Limb (tissue), 2 donors: ENCODE data around the gene NELFB.

Experiments
- DNase-seq, 2 donors: peaks; one replicate each; pipeline ENCODE4 v3.0.0-alpha.2; 2016; ENCODE audit errors: extremely low spot score in 2 of 2

NELFB gene

DNA sequence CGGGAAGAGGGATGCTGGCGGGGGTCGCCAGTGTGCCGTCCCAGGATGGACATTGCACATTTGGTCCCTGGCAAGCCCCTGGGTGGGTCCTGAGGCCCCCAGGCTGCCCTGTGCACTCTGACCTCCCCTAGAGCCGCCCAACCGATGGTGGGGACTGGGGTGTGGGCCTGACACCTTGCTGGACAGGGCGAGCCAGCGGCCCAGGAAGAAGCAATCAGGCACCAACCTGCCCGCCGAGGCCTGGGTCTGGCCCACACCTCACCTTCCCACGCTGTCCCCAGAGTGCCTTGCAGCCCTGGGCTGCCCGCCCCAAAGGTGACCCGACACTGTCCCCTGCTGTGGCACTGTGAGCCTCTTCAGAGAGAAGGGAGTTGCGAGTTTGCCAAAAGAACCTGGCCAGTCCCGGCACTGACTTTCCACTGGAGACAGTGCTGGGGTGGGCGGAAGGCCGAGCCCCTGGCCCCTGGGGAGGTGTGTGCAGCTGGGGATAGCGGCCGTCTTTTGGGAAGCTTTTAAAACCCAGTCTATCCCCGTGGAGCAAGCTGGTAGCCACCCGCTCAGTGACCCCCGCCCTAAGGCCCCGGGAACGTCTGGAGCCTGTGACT lies 58.9 kb downstream of the NELFB start:
- peak in 1 of 2 donors; percentile 29 for DNase-seq

GRCh38 chr9:137314561-137315560 lies 59.7 kb downstream of the NELFB start:
- DNase-seq, result peak in 1 of 2 donors; percentile 46

- no peak for DNase-seq
Measured at GRCh38 chr9:137315581-137316011, 60.5 kb downstream of the NELFB start.

- peak in 1 of 2 donors; percentile 76 for DNase-seq
Measured at GRCh38 chr9:137316012-137316981, 61.2 kb downstream of the NELFB start.

DNA sequence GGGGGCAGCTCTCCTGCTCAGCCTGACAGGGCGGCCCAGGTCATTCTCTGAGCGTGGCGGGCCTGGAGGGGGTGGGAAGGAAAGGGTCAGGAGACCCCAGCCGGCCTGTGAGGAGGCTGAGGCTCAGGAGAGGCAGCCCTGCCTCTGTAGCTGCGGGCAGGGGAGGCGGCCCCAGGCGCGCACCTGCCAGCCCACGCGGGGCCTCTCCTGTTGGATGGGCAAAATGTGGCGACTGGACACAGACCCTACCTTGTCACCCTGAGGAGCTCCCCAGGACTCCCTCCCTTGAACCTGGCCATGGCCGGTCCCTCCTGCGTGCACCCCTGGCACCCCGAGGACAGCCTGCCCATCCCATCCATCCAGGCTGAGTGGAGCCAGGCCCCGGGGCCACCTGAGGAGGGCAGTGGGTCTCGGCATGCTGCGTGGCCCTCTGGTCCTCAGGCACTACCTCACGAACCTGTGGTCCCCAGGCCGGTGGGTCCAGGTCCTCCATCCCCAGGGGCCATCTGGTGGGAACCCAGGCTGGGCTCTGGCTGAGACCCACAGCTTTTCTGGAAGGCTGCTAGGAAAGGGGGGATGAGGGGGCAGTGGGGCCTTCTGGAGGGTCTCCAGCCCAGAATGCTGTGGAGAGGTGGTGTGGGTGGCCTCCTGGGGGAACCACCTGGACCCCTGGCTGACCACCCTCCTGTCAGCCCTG lies 62.0 kb downstream of the NELFB start:
- peak in 1 of 2 donors; percentile 30 for DNase-seq

DNA sequence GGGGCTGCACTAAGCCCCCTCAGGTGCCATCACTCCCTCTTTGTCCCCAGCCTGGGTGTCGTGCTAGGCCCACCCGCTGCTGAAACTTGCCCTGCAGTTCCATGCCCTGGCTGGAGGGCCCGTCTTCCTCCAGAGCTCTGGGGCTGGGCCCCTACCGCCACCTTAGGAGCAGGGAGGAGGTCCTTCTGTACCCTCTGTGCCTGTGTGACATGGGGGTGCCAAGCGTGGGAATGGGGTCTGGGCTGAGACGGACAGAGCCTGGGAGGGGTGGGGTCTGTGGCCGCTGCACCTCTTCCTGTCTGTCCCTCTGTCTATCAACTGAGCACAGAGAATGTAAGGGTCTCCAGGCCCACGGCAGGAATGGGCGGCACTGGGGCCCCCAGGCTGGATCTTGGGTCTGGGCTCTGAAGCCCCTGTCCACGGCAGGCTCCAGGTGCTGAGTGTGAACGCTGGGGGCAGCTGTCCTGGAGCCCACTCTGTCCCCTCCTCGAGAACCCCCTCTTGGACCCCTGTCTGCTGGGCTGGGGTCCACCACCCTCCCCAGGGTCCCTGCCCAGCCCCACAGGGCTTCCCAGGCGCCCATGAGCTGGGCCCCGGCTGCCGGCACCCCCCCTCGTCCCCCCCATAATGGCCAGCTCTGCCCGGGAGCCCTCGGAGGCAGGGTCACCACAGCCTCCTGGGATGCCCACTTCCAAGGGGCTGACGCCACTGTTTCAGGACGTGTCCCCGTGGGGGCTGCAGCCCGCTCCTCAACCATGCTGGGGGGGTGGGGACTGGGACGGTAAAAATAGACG lies 62.8 kb downstream of the NELFB start:
- DNase-seq, result no peak

GRCh38 chr9:137318602-137319001 lies 63.5 kb downstream of the NELFB start:
- DNase-seq, result no peak

DNA sequence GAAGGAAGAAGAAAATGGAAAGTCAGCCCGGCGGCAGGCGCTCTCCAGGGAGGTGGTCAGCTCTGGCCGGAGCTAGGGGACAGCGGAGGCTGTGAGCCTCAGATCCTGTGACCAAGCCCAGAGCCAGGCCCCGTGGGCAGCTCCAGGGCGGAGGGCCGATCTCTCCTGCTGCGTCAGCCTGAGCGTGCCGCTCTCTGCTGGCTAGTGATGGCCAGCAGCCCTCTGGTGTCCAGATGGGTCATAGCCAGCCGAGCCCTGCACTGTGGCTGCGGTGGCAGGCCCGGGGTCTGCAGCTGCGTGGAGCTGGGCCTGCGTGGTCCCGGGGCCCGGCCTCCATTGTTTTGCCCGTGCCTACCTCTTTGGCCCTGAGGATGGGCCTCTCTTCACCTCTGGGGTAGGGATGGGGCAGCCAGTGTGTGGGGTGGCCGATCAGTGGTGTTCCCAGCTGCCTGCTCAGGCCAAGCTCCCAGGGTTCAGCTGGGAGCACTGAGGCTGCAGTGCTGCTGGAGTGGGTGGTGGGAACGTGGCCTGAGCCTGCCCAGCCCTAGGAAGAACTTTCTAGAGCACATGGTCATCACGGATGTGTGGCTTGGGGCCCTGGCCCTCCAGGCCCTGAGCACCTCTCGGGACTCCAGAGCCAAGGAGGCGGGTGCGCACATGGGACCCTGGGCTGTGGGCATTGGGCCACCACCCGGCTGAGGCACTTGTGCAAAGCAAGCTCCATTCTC lies 64.0 kb downstream of the NELFB start:
- DNase-seq, result peak in 1 of 2 donors; percentile 38

GRCh38 chr9:137319739-137320551 lies 64.8 kb downstream of the NELFB start:
- DNase-seq, result peak in 1 of 2 donors; percentile 28

- peak in 1 of 2 donors; percentile 43 for DNase-seq
Measured at GRCh38 chr9:137320555-137321384, 65.6 kb downstream of the NELFB start.

DNA sequence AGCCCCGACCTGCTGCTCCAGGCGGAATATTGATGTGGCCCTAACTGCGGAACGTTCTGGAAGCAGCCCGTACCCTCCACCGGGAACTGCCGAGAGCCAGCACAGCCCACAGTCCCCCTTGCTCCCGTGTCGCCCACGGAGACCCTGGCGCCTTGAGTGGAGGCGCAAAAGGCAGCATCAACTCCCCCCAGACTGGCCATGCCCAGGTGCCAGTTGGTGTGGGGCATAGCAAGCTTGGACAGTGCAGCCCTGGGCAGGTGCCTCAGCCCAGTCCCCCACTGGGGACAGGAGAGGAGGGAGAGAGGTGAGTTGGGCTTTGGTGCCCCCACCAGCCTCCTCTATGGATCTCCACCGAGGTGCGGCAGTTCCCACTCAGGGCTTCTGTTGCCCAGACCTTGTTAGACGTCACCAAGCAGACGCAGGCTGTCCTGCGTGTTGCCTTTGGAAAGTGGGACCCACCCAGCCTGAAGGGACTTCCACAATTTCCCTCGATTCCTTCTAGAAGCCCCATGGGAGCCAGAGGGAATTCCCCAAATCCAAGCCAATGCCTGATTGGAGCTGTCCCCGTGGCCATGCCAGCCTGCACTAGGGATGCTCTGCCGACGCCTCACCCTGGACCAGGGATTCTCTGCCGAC lies 66.7 kb downstream of the NELFB start:
- DNase-seq, result no peak
